BLaER1 treated with 17β-estradiol and CSF1 and Interleukin-3, amounts not matched to agents 10 nM and 100 nM (cell line): ENCODE results near the gene PTPRK.

Experiments
- H3K27ac ChIP-seq, 11 experiments: shearing (Covaris generic); formaldehyde crosslinking; 2 replicates each; pipeline ENCODE4 v1.8.1; 2022
- H3K27me3 ChIP-seq, 11 experiments: shearing (Covaris generic); formaldehyde crosslinking; 2 replicates each; pipeline ENCODE4 v1.8.1; 2022
- H3K36me3 ChIP-seq, 11 experiments: shearing (Covaris generic); formaldehyde crosslinking; 2 replicates each; pipeline ENCODE4 v1.8.1; 2022
- H3K4me1 ChIP-seq, 10 experiments: shearing (Covaris generic); formaldehyde crosslinking; 2 replicates each; pipeline ENCODE4 v1.8.1; 2022
- H3K4me2 ChIP-seq, 11 experiments: shearing (Covaris generic); formaldehyde crosslinking; 2 replicates each; pipeline ENCODE4 v1.8.1; 2022
- H3K4me3 ChIP-seq, 10 experiments: shearing (Covaris generic); formaldehyde crosslinking; 2 replicates each; pipeline ENCODE4 v1.8.1; 2022
- H3K9ac ChIP-seq, 11 experiments: shearing (Covaris generic); formaldehyde crosslinking; 2 replicates each; pipeline ENCODE4 v1.8.1; 2022
- H3K9me3 ChIP-seq, 11 experiments: shearing (Covaris generic); formaldehyde crosslinking; replicated peaks in 1 of 11; 2 replicates each; pipeline ENCODE4 v1.8.1; 2022
- H4K20me1 ChIP-seq, 11 experiments: shearing (Covaris generic); formaldehyde crosslinking; 2 replicates each; pipeline ENCODE4 v1.8.1; 2022
- Cebpa-rat ChIP-seq, 11 experiments: shearing (Covaris generic); IDR thresholded peaks; 2 replicates each; pipeline ENCODE4 v1.8.1; 2022

The PTPRK gene

DNA sequence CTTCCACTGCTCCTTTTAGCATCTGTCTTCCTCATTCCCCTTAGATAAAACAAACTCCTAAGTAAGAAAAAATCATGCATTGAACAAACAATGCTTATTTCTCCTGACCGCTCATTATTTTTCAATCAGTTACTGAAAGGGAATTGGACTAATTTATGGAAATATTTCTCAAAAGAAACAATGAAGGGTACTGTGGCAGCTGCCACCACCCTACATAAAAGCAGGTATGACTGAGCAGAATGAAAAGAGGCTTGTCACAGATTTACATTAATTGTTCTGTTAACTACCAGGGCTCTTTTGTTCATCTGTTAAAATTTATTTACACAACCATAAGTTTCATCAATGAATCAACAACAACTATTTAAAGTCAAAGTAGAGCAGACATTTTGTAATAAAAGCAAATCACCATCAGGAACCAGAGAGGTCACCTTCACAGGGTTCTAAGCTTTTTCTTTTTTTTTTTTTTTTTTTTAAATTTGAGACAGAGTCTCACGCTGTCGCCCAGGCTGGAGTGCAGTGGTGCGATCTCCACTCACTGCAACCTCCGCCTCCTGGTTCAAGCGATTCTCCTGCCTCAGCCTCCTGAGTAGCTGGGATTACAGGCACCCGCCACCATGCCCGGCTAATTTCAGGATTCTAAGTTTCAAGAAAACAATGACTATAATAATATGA is 204.0 kb downstream of the PTPRK start:
- Histone ChIP-seq H3K27ac (no peak overlapping the region), H3K9me3 (peaks cover 0 to 3% (median 0%) of the 10 kb centered on the region in 11 experiments; a peak in 2 of 22 replicates), H3K4me2 (no peak overlapping the region), H4K20me1 (no peaks in the 10 kb centered on the region), H3K27me3 (no peaks in the 10 kb centered on the region), H3K36me3 (no peaks in the 10 kb centered on the region), H3K4me1 (peaks cover 8 to 19% (median 15%) of the 10 kb centered on the region in 10 experiments; a peak in 19 of 20 replicates), H3K4me3 (no peak overlapping the region), H3K9ac (no peak overlapping the region)
- no peak for TF ChIP-seq Cebpa-rat (IDR thresholded peaks at IDR 0.05)

DNA sequence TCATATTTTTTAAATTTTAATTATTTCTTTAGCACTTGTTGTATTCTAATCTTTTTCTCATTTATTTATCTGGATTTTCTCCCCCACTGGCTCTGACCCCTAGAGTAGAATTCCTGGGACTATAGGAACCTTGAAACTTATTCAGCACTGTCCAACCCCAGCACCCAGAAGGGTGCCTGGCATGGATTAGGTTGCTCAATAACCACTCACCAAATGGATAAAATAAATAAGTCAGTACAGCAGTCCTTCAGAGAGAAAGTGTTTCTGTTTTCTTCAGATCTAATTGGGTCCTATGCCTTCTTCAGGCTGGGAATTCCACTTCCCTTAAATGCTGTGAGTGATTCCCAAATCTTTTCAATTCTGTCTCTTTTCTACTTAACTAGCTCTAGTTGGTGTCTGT is 206.2 kb downstream of the PTPRK start:
- peaks cover 8 to 19% (median 15%) of the 10 kb centered on the region in 10 experiments; a peak in 19 of 20 replicates for H3K4me1 ChIP-seq

DNA sequence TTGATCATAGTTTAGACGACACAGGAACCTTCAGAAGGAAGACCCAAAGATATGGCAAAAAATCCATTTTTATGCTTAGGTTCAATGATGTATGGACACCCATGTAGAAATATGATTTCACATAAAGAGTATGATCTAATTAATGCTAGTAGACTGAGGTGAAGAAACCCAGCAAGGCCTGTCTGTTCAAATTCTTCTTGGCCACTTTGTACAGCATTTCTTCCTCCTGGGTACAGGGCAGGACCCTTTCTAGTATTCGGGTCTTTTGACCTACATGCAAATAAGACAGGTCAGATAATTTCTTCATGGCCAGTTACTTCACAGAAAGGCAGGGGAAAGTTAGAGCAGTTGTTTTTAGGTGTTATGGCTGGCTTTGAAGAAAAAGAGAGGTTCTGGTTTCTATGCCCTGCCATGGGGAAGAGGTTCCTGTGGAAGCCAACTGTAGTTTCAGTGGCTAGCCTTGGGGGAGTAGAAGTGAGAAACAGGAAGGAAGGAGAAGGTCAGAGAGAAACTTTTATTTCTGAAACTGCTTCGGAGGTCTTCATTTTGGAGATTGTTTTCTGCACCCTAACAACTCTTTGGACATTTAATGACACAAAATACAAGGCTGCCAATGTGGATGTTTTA is 208.3 kb downstream of the PTPRK start:
- Histone ChIP-seq H3K4me1 (peaks cover 8 to 19% (median 15%) of the 10 kb centered on the region in 10 experiments; a peak in 19 of 20 replicates), H3K27me3 (no peaks in the 10 kb centered on the region), H3K27ac (peak overlapping the region in 2 of 11 experiments; percentile 8 to 10; a peak in 2 of 22 replicates), H3K4me3 (no peak overlapping the region), H3K9me3 (peaks cover 0 to 4% (median 0%) of the 10 kb centered on the region in 11 experiments; a peak in 2 of 22 replicates), H3K4me2 (peak overlapping the region; percentile 27 to 75 (median 55); a peak in 21 of 22 replicates), H3K9ac (no peak overlapping the region), H3K36me3 (no peaks in the 10 kb centered on the region), H4K20me1 (no peaks in the 10 kb centered on the region)
- no peak for TF ChIP-seq Cebpa-rat (IDR thresholded peaks at IDR 0.05)

More for the DNA sequence above, 206.2 kb downstream of the PTPRK start:
- Histone ChIP-seq H3K36me3 (no peaks in the 10 kb centered on the region), H3K9ac (no peak overlapping the region), H3K4me3 (no peak overlapping the region), H3K9me3 (peaks cover 0 to 4% (median 0%) of the 10 kb centered on the region in 11 experiments; a peak in 2 of 22 replicates), H3K27ac (no peak overlapping the region), H3K27me3 (no peaks in the 10 kb centered on the region), H3K4me2 (no peak overlapping the region), H4K20me1 (no peaks in the 10 kb centered on the region)
- TF ChIP-seq Cebpa-rat (IDR thresholded peaks at IDR 0.05) = no peak

DNA sequence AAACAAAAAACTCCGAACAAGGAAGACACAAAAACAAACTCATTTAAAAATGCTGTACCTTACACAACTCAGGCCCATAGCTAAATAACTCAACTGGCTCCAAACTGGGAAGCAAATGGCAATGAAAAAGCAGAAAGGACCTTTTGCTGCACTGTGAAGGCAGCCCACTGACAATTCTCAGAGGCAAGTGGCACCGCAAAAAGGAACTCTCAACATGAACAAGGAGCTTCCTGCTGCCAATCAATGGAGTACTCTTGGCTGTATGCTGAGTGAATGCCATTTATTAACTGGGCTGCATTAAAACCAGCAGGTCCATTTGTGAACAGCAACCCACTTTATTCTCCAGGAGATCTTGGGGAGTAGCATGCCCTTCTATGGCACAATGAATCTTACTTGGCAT is 209.9 kb downstream of the PTPRK start:
- H3K4me1 ChIP-seq = peaks cover 8 to 19% (median 15%) of the 10 kb centered on the region in 10 experiments; a peak in 19 of 20 replicates
- no peaks in the 10 kb centered on the region for H3K36me3 ChIP-seq
- no peak overlapping the region for H3K4me3 ChIP-seq
- no peak overlapping the region for H3K9ac ChIP-seq
- no peak for TF ChIP-seq Cebpa-rat (IDR thresholded peaks at IDR 0.05)
- H3K27ac ChIP-seq = no peak overlapping the region
- no peaks in the 10 kb centered on the region for H4K20me1 ChIP-seq
- peaks cover 0 to 4% (median 0%) of the 10 kb centered on the region in 11 experiments; a peak in 2 of 22 replicates for H3K9me3 ChIP-seq
- no peak overlapping the region for H3K4me2 ChIP-seq
- H3K27me3 ChIP-seq = no peaks in the 10 kb centered on the region

DNA sequence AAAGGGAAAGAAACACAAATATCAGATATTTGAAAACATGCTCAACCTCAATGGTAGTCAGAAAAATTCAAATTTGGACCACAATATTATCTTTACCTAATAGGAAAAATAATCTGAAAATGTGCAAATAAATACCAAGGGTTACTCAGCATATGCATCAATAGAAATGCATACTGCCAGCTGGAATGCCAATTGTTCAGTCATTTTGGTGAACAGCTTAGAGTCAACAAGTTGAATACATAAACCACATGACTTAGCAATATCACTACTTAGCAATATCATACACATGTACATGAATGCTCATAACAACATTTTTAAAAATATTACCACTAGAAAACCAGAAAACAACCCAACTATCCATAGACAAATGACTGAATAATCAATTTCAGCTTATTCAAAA is 212.7 kb downstream of the PTPRK start:
- H3K4me1 ChIP-seq = peaks cover 8 to 14% (median 12%) of the 10 kb centered on the region in 10 experiments; a peak in 19 of 20 replicates
- no peak overlapping the region for H3K4me2 ChIP-seq
- no peaks in the 10 kb centered on the region for H3K36me3 ChIP-seq
- peaks cover 0 to 10% (median 0%) of the 10 kb centered on the region in 11 experiments; a peak in 5 of 22 replicates for H3K9me3 ChIP-seq
- H3K4me3 ChIP-seq = no peak overlapping the region
- H3K27me3 ChIP-seq = no peaks in the 10 kb centered on the region
- no peak for TF ChIP-seq Cebpa-rat (IDR thresholded peaks at IDR 0.05)
- H3K27ac ChIP-seq = no peak overlapping the region
- no peaks in the 10 kb centered on the region for H4K20me1 ChIP-seq
- no peak overlapping the region for H3K9ac ChIP-seq

DNA sequence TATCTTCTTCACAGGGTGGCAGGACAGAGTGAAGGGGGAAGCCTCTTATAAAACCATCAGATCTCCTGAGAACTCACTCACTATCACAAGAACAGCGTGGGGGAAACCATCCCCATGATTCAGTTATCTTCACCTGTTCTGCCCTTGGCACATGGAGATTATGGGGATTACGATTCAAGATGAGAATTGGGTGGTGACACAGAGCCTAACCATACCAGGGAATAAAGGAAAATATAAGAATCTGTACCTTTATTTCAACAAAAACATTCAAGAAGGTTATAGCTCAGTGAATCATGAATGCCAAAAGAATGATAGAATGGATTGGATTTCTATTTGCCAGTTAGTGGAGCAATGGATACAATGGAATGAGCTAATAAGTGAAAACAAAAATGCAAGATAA is 214.4 kb downstream of the PTPRK start:
- Histone ChIP-seq H3K27ac (no peak overlapping the region), H3K4me1 (peaks cover 0 to 5% (median 0%) of the 10 kb centered on the region in 10 experiments; a peak in 2 of 20 replicates), H3K36me3 (no peaks in the 10 kb centered on the region), H3K27me3 (no peaks in the 10 kb centered on the region), H3K9me3 (peaks cover 0 to 7% (median 0%) of the 10 kb centered on the region in 11 experiments; a peak in 4 of 22 replicates), H3K9ac (no peak overlapping the region), H4K20me1 (no peaks in the 10 kb centered on the region), H3K4me2 (no peak overlapping the region), H3K4me3 (no peak overlapping the region)
- TF ChIP-seq Cebpa-rat (IDR thresholded peaks at IDR 0.05) = no peak

DNA sequence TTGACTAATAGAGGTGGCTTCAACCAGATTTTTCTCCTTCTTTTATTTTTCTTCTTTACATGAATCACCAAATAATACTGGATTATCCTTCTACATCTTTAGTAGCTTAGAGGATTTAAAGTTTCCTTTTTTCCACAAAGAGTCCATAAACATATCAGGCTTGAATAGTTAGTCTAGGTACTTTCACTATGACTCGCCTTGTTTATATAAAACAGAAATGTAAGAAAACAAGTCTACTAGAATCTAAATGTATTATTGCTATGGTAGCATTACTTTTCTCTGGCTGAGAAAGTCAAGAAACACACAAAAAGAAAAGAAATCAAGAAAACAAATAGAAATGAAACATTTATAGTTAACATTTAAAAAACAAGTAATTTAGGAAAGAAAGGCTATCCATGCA is 215.2 kb downstream of the PTPRK start:
- no peaks in the 10 kb centered on the region for H3K36me3 ChIP-seq
- H3K27me3 ChIP-seq = no peaks in the 10 kb centered on the region
- no peak overlapping the region for H3K4me3 ChIP-seq
- no peaks in the 10 kb centered on the region for H4K20me1 ChIP-seq
- H3K4me2 ChIP-seq = no peak overlapping the region
- no peak overlapping the region for H3K9ac ChIP-seq
- TF ChIP-seq Cebpa-rat (IDR thresholded peaks at IDR 0.05) = no peak
- H3K9me3 ChIP-seq = peaks cover 0 to 7% (median 0%) of the 10 kb centered on the region in 11 experiments; a peak in 4 of 22 replicates
- H3K27ac ChIP-seq = no peak overlapping the region
- H3K4me1 ChIP-seq = peaks cover 0 to 5% (median 0%) of the 10 kb centered on the region in 10 experiments; a peak in 2 of 20 replicates

DNA sequence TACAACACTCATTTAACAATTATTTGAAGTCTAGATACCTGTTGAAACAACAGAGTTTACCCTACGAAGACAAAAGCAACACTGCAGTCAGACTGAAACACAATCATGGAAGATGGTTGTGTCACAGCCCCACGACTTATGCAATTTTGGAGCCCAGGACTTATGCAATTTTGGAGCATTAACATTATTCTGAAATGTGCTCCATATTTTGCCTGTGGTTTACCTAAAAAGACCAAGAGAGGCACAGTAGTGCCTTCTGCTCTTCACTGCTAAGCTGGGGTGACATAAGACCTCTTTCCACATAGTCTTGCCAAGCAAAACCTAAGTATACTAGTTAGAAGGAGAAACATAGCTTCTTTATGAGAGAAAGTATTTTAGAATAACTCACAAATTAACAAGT is 216.5 kb downstream of the PTPRK start:
- Histone ChIP-seq H3K4me1 (no peaks in the 10 kb centered on the region), H3K36me3 (no peaks in the 10 kb centered on the region), H3K27me3 (no peaks in the 10 kb centered on the region), H3K4me2 (no peak overlapping the region), H3K9me3 (peaks cover 0 to 7% (median 0%) of the 10 kb centered on the region in 11 experiments; a peak in 4 of 22 replicates), H3K27ac (no peak overlapping the region), H3K4me3 (no peak overlapping the region), H4K20me1 (no peaks in the 10 kb centered on the region), H3K9ac (no peak overlapping the region)
- no peak for TF ChIP-seq Cebpa-rat (IDR thresholded peaks at IDR 0.05)

DNA sequence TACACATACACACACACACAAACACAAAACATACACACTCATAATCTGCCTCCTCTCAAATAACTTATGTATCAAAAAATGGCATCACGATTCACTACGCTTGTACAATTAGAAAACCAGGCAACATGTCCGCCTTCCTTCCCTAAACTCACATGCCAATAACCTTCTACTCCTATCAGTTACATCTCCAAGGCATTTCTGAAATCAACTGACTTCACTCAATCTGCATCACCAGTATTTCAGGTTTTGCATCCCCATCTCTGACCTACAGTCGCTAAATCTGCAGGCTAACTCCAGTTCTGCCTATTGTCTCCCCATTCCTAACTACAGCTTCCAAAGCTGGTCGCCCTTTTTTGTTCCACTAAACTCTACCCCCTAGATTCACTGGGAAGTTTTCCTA is 217.5 kb downstream of the PTPRK start:
- H3K9me3 ChIP-seq = peaks cover 0 to 7% (median 2%) of the 10 kb centered on the region in 11 experiments; a peak in 4 of 22 replicates
- no peaks in the 10 kb centered on the region for H4K20me1 ChIP-seq
- H3K27ac ChIP-seq = no peak overlapping the region
- no peak for TF ChIP-seq Cebpa-rat (IDR thresholded peaks at IDR 0.05)
- no peak overlapping the region for H3K4me2 ChIP-seq
- no peaks in the 10 kb centered on the region for H3K27me3 ChIP-seq
- H3K9ac ChIP-seq = no peak overlapping the region
- H3K36me3 ChIP-seq = no peaks in the 10 kb centered on the region
- H3K4me3 ChIP-seq = no peak overlapping the region
- H3K4me1 ChIP-seq = no peaks in the 10 kb centered on the region
